ENCODE data around the gene VILL. TPM values are rescaled to one million over a fixed set of nuclear protein-coding genes. Genes with fewer than 3 reads are reported as not detected.

The VILL gene
- total RNA-seq, 1 donor from 2014 or later, result 16.7 TPM

GRCh38 chr3:38022301-38022700, 31.7 kb downstream of the VILL start:
- Mint-ChIP-seq H3K36me3 (no peaks in the 10 kb centered on the region), H3K27me3 (ENCODE audit: low read depth) (no peaks in the 10 kb centered on the region), H3K27ac (no peak overlapping the region), H3K4me3 (no peak overlapping the region), H3K4me1 (peaks cover 20% of the 10 kb centered on the region), H3K9me3 (no peaks in the 10 kb centered on the region)
- TF ChIP-seq CTCF (IDR thresholded peaks at IDR 0.05; ENCODE audit: unreplicated experiment), result no peak
- DNase-seq (ENCODE audit: low spot score in 2 of 2, unreplicated experiment in 2 of 2), result peak in 1 of 2 experiments; percentile 30

GRCh38 chr3:38022896-38023709, 32.5 kb downstream of the VILL start:
- Mint-ChIP-seq H3K4me3 (peak overlapping the region; percentile 92), H3K4me1 (peaks cover 20% of the 10 kb centered on the region), H3K36me3 (no peaks in the 10 kb centered on the region), H3K27me3 (ENCODE audit: low read depth) (peaks cover 7% of the 10 kb centered on the region), H3K9me3 (no peaks in the 10 kb centered on the region), H3K27ac (no peak overlapping the region)
- TF ChIP-seq CTCF (IDR thresholded peaks at IDR 0.05; ENCODE audit: unreplicated experiment), result no peak
- no peak for DNase-seq (ENCODE audit: low spot score in 2 of 2, unreplicated experiment in 2 of 2)

- no peak overlapping the region for H3K27ac Mint-ChIP-seq
- H3K4me3 Mint-ChIP-seq, result no peak overlapping the region
- no peaks in the 10 kb centered on the region for H3K36me3 Mint-ChIP-seq
- no peak for TF ChIP-seq CTCF (IDR thresholded peaks at IDR 0.05; ENCODE audit: unreplicated experiment)
- peaks cover 26% of the 10 kb centered on the region for H3K27me3 Mint-ChIP-seq (ENCODE audit: low read depth)
- H3K9me3 Mint-ChIP-seq, result no peaks in the 10 kb centered on the region
- no peak for DNase-seq (ENCODE audit: low spot score in 2 of 2, unreplicated experiment in 2 of 2)
- H3K4me1 Mint-ChIP-seq, result peaks cover 28% of the 10 kb centered on the region
Observed at GRCh38 chr3:38026856-38027255, 36.3 kb downstream of the VILL start.

GRCh38 chr3:38027466-38028465, 37.2 kb downstream of the VILL start:
- H3K27ac Mint-ChIP-seq, result no peak overlapping the region
- peak overlapping the region; percentile 66 for H3K4me3 Mint-ChIP-seq
- peaks cover 26% of the 10 kb centered on the region for H3K27me3 Mint-ChIP-seq (ENCODE audit: low read depth)
- TF ChIP-seq CTCF (IDR thresholded peaks at IDR 0.05; ENCODE audit: unreplicated experiment), result no peak
- H3K4me1 Mint-ChIP-seq, result peaks cover 28% of the 10 kb centered on the region
- no peak for DNase-seq (ENCODE audit: low spot score in 2 of 2, unreplicated experiment in 2 of 2)
- H3K9me3 Mint-ChIP-seq, result no peaks in the 10 kb centered on the region
- H3K36me3 Mint-ChIP-seq, result no peaks in the 10 kb centered on the region

- DNase-seq (ENCODE audit: low spot score in 2 of 2, unreplicated experiment in 2 of 2), result no peak
- no peak overlapping the region for H3K27ac Mint-ChIP-seq
- H3K27me3 Mint-ChIP-seq (ENCODE audit: low read depth), result peaks cover 29% of the 10 kb centered on the region
- peak overlapping the region; percentile 66 for H3K4me3 Mint-ChIP-seq
- no peaks in the 10 kb centered on the region for H3K9me3 Mint-ChIP-seq
- no peak for TF ChIP-seq CTCF (IDR thresholded peaks at IDR 0.05; ENCODE audit: unreplicated experiment)
- H3K36me3 Mint-ChIP-seq, result no peaks in the 10 kb centered on the region
- peaks cover 22% of the 10 kb centered on the region for H3K4me1 Mint-ChIP-seq
Observed at GRCh38 chr3:38028621-38029361, 38.2 kb downstream of the VILL start.

All from mesothelial cell of epicardium (in vitro differentiated cells).